GM21360 (cell line): ENCODE results near the gene PIK3C2G.
"Not testable (repeated sequence)": the region's sequence is repeated elsewhere in the genome, so short reads cannot be mapped to it uniquely, and the experiment has no call there.

ENCODE experiments used
- ATAC-seq: cut with Tn5 transposase; IDR thresholded peaks from one replicate; pipeline ENCODE4 v1.9.1; 2021; ENCODE audit warnings: mild to moderate bottlenecking, moderate library complexity; ENCODE audit not compliant: unreplicated experiment

PIK3C2G gene

DNA sequence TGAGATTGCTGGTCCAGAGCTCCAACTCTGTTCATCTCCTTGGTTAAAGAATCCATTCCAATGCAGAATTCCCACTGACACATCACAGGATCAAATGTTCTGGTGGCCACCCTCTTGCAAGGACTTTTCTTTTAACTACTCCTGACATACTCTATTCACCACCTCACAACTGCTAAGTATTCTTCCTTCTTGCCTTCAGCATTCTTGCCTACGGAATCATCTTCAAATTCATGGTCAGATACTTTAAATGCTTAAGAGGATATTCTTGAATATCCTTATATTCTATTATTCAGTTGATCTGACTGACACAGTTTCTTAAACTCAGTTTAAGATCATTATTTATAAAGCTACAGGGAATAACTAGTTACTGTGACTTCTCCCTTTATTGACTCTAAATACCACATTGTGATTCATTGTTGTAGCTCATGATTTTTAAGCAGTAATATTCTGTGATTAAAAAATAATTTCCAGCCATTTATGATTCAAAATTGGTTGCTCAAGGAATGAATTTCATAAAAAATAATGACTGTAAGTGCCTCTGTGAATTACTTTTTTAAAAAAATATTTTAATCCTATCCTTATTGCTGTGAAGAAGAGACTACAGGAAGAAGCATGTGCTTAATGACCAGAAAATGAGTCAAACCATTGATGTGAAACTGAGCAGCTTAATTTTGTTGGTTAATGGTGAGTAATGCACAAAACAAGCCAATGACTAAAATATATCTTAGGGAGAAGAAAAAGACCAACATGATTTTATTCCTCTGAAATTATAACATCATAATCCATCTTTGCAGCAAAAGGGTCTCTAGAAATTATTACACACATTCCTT lies 207.1 kb downstream of the PIK3C2G start:
- peak; percentile 16 for ATAC-seq

DNA sequence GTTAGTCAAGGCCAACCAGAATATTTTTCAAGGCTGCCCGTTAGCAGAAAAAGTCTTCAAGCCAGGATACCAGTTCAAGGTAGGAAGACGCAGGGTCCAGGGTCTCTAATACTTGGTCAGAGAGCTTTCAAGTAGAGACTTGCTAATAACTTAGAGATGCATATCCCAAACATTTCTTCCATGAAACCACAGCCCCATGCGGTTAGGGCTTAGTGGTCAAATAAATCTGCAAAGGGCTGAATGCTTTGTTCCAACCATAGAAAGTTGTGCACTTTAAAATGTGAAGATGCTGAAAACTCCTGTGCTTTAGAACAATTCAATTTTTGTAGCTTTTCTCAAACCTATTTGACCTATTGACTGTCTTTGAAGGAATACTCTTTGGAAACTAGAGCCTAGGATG lies 208.9 kb downstream of the PIK3C2G start:
- no peak for ATAC-seq

DNA sequence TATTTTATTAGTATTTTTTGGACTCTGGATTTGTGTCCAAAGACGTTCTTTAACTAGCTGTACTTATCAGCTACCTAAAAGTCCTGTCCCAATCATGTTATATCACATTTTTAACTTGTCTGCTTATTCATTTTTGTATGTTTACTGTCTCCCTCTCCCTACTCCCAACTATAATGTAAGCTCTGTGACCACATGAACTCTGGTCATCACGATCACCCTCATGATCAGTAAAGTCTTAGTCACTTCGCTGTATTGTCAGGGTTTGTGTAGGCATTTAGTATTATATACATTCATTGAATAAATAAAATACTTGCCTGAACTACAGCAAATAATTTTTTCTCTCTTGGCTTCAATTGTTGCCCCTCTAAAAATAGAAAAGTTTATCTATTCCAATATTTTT lies 211.0 kb downstream of the PIK3C2G start:
- ATAC-seq = no peak

- ATAC-seq = no peak
Measured at GRCh38 chr12:18472806-18473205, 211.5 kb downstream of the PIK3C2G start.

- ATAC-seq = no peak
Measured at GRCh38 chr12:18476861-18477260, 215.5 kb downstream of the PIK3C2G start.

- no peak for ATAC-seq
Measured at GRCh38 chr12:18479256-18479655, 217.9 kb downstream of the PIK3C2G start.

DNA sequence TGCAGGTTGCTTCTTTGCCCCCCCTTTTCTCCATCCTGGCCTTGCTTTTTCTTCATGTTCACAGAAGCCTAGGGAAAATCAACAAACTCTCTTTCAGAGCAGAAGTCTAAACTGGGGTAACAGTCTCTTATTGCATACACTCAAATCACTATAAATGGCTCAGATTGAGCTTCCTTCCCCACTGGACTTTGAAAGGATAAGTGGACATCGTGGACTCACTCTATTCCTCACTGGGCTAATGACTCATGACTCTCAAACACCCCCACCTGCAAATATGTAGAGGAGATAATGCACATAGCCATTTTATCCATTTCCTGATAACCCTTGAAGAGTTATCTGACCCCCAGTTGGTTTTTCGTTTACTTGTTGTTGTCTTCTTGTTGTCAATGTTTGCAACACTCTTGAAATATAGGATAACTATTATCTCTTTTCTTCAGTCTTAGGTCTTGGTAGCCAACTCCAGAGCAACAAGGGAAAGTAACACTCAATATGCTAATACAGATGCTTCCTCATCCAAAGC lies 221.3 kb downstream of the PIK3C2G start:
- no peak for ATAC-seq

- ATAC-seq = no peak
Measured at GRCh38 chr12:18483698-18484325, 222.5 kb downstream of the PIK3C2G start.

DNA sequence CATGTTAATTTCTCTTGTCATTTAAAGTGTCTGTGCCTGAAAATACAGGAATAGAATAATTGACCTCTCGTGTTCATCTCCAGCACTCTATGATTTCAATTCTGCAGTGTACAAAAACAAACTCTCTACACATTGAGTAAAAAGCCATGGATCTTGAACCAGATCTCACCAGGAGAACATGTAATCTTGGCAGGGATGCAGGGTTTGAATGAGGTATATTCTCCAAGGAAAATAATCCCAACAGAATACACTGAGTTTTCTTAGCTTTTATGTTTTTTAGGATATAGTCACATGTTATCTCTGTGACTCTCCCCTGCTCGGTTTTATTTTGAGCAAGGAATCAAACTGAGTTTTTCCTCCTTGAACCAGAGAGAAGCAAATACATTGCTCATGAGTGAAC lies 224.7 kb downstream of the PIK3C2G start:
- ATAC-seq = no peak

- ATAC-seq = no peak
Measured at GRCh38 chr12:18487509-18487908, 226.2 kb downstream of the PIK3C2G start.

- ATAC-seq = no peak
Measured at GRCh38 chr12:18492372-18493025, 231.2 kb downstream of the PIK3C2G start.

- ATAC-seq = no peak
Measured at GRCh38 chr12:18496156-18496555, 234.8 kb downstream of the PIK3C2G start.

DNA sequence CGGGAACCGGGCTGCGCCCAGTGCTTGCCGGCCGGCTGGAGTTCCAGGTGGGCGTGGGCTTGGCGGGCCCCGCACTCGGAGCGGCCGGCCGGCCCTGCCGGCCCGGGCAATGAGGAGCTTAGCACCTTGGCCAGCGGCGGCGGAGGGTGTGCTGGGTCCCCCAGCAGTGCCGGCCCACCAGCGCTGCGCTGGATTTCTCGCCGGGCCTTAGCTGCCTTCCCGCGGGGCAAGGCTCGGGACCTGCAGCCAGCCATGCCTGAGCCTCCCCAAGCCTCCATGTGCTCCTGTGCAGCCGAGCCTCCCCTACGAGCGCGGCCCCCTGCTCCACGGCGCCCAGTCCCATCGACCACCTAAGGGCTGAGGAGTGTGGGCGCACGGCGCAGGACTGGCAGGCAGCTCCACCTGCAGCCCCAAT lies 238.8 kb downstream of the PIK3C2G start:
- ATAC-seq = not testable (repeated sequence)

DNA sequence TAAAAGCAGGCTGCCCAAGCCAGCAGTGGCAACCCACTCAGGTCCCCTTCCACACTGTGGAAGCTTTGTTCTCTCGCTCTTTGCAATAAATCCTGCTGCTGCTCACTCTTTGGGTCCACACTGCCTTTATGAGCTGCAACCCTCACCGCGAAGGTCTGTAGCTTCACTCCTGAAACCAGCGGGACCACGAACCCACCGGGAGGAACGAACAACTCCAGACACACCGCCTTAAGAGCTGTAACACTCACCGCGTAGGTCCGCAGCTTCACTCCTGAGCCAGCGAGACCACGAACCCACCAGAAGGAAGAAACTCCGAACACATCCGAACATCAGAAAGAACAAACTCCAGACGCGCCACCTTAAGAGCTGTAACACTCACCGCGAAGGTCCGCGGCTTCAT lies 239.4 kb downstream of the PIK3C2G start:
- not testable (repeated sequence) for ATAC-seq

GRCh38 chr12:18502422-18502968 lies 241.2 kb downstream of the PIK3C2G start:
- ATAC-seq = no peak

DNA sequence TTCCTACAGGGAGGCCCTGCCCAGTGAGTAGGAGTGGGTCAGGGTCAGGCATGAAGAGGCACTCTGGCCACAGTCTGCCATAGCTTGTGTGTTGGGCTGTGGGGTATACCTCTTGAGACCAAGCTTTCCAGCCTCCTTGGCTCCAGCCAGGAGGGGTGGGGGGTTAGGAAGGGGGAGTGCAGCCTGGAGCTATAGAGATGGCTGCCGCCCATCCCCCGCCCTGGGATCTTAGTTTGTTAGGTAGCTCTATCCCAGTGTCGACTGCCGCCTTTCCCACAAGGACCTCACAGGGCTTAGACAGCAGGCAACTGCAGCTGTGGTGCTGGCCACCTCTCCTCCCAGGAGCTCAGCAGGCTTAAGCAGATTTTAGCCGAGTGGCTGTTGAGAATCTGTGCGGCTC lies 260.1 kb downstream of the PIK3C2G start:
- no peak for ATAC-seq

DNA sequence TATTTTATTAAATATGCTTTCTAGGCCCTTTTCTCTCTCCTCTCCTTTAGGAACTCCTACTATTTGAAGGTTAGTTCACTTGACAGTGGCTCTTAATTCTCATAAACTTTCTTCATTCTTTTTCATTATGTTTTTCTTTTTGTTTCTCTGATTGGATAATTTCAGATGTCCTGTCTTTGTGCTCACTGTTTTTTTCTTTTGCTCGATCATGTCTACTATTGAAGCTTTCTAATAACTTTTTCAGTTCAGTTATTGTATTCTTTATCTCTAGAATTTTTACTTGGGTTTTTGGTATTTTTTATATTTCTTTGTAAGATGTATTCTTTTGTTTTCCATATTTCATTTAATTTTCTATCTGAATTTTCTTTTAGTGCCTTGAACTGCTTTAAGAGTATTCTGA lies 261.5 kb downstream of the PIK3C2G start:
- no peak for ATAC-seq

DNA sequence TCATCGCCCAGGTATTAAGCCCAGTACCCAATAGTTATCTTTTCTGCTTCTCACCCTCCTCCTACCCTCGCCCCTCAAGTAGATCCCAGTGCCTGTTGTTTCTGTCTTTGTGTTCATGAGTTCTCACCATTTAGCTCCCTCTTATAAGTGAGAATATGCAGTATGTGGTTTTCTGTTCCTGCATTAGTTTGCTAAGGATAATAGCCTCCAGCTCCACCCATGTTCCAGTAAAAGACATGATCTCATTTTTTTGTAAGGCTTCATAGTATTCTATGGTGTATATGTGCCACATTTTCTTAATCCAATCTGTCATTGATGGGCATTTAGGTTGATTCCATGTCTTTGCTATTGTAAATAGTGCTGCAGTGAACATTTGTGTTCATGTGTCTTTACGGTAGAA lies 281.2 kb downstream of the PIK3C2G start:
- ATAC-seq = not testable (repeated sequence)

- no peak for ATAC-seq
Measured at GRCh38 chr12:18546399-18546798, 285.1 kb downstream of the PIK3C2G start.

- ATAC-seq = no peak
Measured at GRCh38 chr12:18549598-18549997, 288.3 kb downstream of the PIK3C2G start.

DNA sequence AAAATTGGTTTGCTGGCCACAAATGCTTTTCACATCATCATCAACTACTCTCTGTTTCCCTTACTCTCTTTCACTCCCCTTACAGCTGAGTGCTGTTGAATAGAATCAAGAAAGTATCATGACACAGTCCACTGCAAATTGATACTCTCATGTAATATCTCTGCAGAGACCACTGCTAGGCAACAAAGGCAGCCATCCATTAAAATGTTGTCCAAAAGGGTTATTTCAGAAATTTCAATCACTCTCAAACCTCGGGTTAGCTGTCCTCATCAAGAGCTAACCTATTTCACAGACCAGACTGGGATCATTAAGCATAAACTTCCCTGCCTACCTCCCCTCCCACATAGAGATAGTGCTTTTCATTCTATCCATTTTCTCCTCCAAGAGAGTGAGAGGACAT lies 289.8 kb downstream of the PIK3C2G start:
- no peak for ATAC-seq
